ENCODE data around the gene SLC7A1. TPM values are rescaled to one million over a fixed set of nuclear protein-coding genes. Genes with fewer than 3 reads are reported as not detected.

Gene SLC7A1
- total and polyA plus RNA-seq, 3 donors from 2014 or later, result 21.4 to 35.7 (median 27.0) TPM

GRCh38 chr13:29537736-29538651 lies 57.5 kb downstream of the SLC7A1 start:
- H3K9me3 ChIP-seq, result no peaks in the 10 kb centered on the region
- TF ChIP-seq POLR2A (IDR thresholded peaks at IDR 0.05), result no peak
- no peak for TF ChIP-seq CTCF (IDR thresholded peaks at IDR 0.05)
- no peak overlapping the region for H3K27ac ChIP-seq
- H3K4me3 ChIP-seq, result no peak overlapping the region
- no peak for DNase-seq
- no peaks in the 10 kb centered on the region for H3K4me1 ChIP-seq
- intact Hi-C loops (cut with DNase I; ENCODE audit: low total_unique reads), result no loop called here
- 79 to 87% methylated on average over 12 to 14 of the region's 14 CpGs for WGBS, 2 donors
- no peaks in the 10 kb centered on the region for H3K36me3 ChIP-seq (ENCODE audit: low read depth, missing control alignments)
- H3K27me3 ChIP-seq, result no peaks in the 10 kb centered on the region

- intact Hi-C loops (cut with DNase I; ENCODE audit: low total_unique reads), result no loop called here
- Histone ChIP-seq H3K9me3 (no peaks in the 10 kb centered on the region), H3K27me3 (no peaks in the 10 kb centered on the region), H3K4me1 (no peaks in the 10 kb centered on the region), H3K36me3 (ENCODE audit: low read depth, missing control alignments) (no peaks in the 10 kb centered on the region), H3K4me3 (no peak overlapping the region), H3K27ac (no peak overlapping the region)
- no peak for DNase-seq
- WGBS, 2 donors, result 94 to 98% methylated on average over 7 of the region's 7 CpGs
- TF ChIP-seq POLR2A (IDR thresholded peaks at IDR 0.05) (no peak), CTCF (IDR thresholded peaks at IDR 0.05) (no peak)
These were observed 58.6 kb downstream of the SLC7A1 start for GRCh38 chr13:29536853-29537252.

- Histone ChIP-seq H3K27me3 (no peaks in the 10 kb centered on the region), H3K9me3 (no peaks in the 10 kb centered on the region), H3K36me3 (ENCODE audit: low read depth, missing control alignments) (no peaks in the 10 kb centered on the region), H3K4me3 (no peak overlapping the region), H3K27ac (no peak overlapping the region), H3K4me1 (no peaks in the 10 kb centered on the region)
- 95% methylated on average over 19 to 24 of the region's 24 CpGs for WGBS, 2 donors
- no peak for TF ChIP-seq POLR2A (IDR thresholded peaks at IDR 0.05)
- intact Hi-C loops (cut with DNase I; ENCODE audit: low total_unique reads), result no loop called here
- no peak for DNase-seq
These were observed 59.5 kb downstream of the SLC7A1 start for GRCh38 chr13:29535663-29536655.

GRCh38 chr13:29534083-29534482 lies 61.4 kb downstream of the SLC7A1 start:
- H3K27me3 ChIP-seq, result no peaks in the 10 kb centered on the region
- DNase-seq, result no peak
- no peaks in the 10 kb centered on the region for H3K4me1 ChIP-seq
- intact Hi-C loops (cut with DNase I; ENCODE audit: low total_unique reads), result no loop called here
- H3K4me3 ChIP-seq, result no peak overlapping the region
- TF ChIP-seq CTCF (IDR thresholded peaks at IDR 0.05) (no peak), POLR2A (IDR thresholded peaks at IDR 0.05) (no peak)
- H3K27ac ChIP-seq, result no peak overlapping the region
- WGBS, 2 donors, result 95 to 97% methylated on average over 4 of the region's 4 CpGs
- H3K36me3 ChIP-seq (ENCODE audit: low read depth, missing control alignments), result no peaks in the 10 kb centered on the region
- H3K9me3 ChIP-seq, result no peaks in the 10 kb centered on the region

GRCh38 chr13:29532821-29533220 lies 62.7 kb downstream of the SLC7A1 start:
- Histone ChIP-seq H3K36me3 (ENCODE audit: low read depth, missing control alignments) (no peaks in the 10 kb centered on the region), H3K27me3 (no peaks in the 10 kb centered on the region), H3K27ac (no peak overlapping the region), H3K9me3 (no peaks in the 10 kb centered on the region), H3K4me3 (no peak overlapping the region), H3K4me1 (no peaks in the 10 kb centered on the region)
- DNase-seq, result no peak
- 83 to 91% methylated on average over 17 of the region's 17 CpGs for WGBS, 2 donors
- intact Hi-C loops (cut with DNase I; ENCODE audit: low total_unique reads), result no loop called here
- TF ChIP-seq CTCF (IDR thresholded peaks at IDR 0.05) (no peak), POLR2A (IDR thresholded peaks at IDR 0.05) (no peak)
